Neural progenitor cell (in vitro differentiated cells): Measurements from ENCODE around the gene HOXA13.

Source experiments
- EZH2 ChIP-seq: fragments of 200-600 bp; sonication (generic); IDR thresholded peaks from 2 replicates; pipeline ENCODE4 v1.6.1; 2017; ENCODE audit warnings: antibody characterized with exemption, mild to moderate bottlenecking, moderate library complexity
- EZH2phosphoT487 ChIP-seq: fragments of 200-600 bp; sonication (generic); IDR thresholded peaks from 2 replicates; pipeline ENCODE4 v1.6.1; 2017; ENCODE audit warnings: antibody characterized with exemption
- TF ChIP-seq, protein P1 (sequence below): fragments of 200-600 bp; sonication (generic); IDR thresholded peaks from 2 replicates; pipeline ENCODE4 v1.5.1; 2017; ENCODE audit warnings: antibody characterized with exemption, mild to moderate bottlenecking

GRCh38 chr7:27224983-27225934 lies 25.4 kb upstream of the HOXA13 start:
- TF ChIP-seq, protein P1, sequence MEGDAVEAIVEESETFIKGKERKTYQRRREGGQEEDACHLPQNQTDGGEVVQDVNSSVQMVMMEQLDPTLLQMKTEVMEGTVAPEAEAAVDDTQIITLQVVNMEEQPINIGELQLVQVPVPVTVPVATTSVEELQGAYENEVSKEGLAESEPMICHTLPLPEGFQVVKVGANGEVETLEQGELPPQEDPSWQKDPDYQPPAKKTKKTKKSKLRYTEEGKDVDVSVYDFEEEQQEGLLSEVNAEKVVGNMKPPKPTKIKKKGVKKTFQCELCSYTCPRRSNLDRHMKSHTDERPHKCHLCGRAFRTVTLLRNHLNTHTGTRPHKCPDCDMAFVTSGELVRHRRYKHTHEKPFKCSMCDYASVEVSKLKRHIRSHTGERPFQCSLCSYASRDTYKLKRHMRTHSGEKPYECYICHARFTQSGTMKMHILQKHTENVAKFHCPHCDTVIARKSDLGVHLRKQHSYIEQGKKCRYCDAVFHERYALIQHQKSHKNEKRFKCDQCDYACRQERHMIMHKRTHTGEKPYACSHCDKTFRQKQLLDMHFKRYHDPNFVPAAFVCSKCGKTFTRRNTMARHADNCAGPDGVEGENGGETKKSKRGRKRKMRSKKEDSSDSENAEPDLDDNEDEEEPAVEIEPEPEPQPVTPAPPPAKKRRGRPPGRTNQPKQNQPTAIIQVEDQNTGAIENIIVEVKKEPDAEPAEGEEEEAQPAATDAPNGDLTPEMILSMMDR = no peak
- TF ChIP-seq EZH2 (peak; percentile 99), EZH2phosphoT487 (peak; percentile 98)
